ENCODE results near the gene SLC7A4. TPM values are rescaled to one million over a fixed set of nuclear protein-coding genes. Genes with fewer than 3 reads are reported as not detected.

Gene SLC7A4
- polyA plus RNA-seq, 1 donor from 2014 or later: not detected

- Mint-ChIP-seq H3K9me3 (no peaks in the 10 kb centered on the region), H3K4me1 (peaks cover 18 to 20% (median 19%) of the 10 kb centered on the region in 3 donors), H3K27me3 (no peaks in the 10 kb centered on the region), H3K4me3 (peak overlapping the region in 1 of 4 donors; percentile 60), H3K36me3 (no peaks in the 10 kb centered on the region), H3K27ac (no peak overlapping the region)
These were observed 46.6 kb downstream of the SLC7A4 start for GRCh38 chr22:20985720-20986119.

- H3K4me1 Mint-ChIP-seq: peaks cover 25 to 28% (median 27%) of the 10 kb centered on the region in 3 donors
- peaks cover 1% of the 10 kb centered on the region for H3K27me3 Mint-ChIP-seq
- peak overlapping the region; percentile 83 to 96 (median 87) for H3K27ac Mint-ChIP-seq
- H3K36me3 Mint-ChIP-seq: no peaks in the 10 kb centered on the region
- peaks cover 0 to 8% (median 2%) of the 10 kb centered on the region in 3 donors for H3K9me3 Mint-ChIP-seq
- H3K4me3 Mint-ChIP-seq: peak overlapping the region; percentile 87 to 98 (median 98)
These were observed 49.1 kb downstream of the SLC7A4 start for GRCh38 chr22:20983081-20983771.

- H3K9me3 Mint-ChIP-seq: peaks cover 0 to 8% (median 2%) of the 10 kb centered on the region in 3 donors
- H3K27ac Mint-ChIP-seq: peak overlapping the region; percentile 83 to 96 (median 87)
- peak overlapping the region; percentile 87 to 98 (median 98) for H3K4me3 Mint-ChIP-seq
- peaks cover 25 to 28% (median 27%) of the 10 kb centered on the region in 3 donors for H3K4me1 Mint-ChIP-seq
- H3K36me3 Mint-ChIP-seq: no peaks in the 10 kb centered on the region
- peaks cover 1% of the 10 kb centered on the region for H3K27me3 Mint-ChIP-seq
These were observed 49.8 kb downstream of the SLC7A4 start for GRCh38 chr22:20982563-20982882.

- Mint-ChIP-seq H3K27me3 (peaks cover 1% of the 10 kb centered on the region), H3K27ac (peak within 1 kb of the TSS; percentile 83 to 96 (median 95)), H3K4me1 (peaks cover 25 to 28% (median 27%) of the 10 kb centered on the region in 3 donors), H3K4me3 (peak within 1 kb of the TSS; percentile 87 to 98 (median 98)), H3K9me3 (peaks cover 0 to 8% (median 2%) of the 10 kb centered on the region in 3 donors), H3K36me3 (no peaks in the 10 kb centered on the region)
These were observed 50.4 kb downstream of the SLC7A4 start, which contains the start of gene LZTR1 for GRCh38 chr22:20981787-20982562. Gene LZTR1, plus strand, starts transcription at chr22:20982297. Its CDS starts 75 bp downstream, at chr22:20982372.

GRCh38 chr22:20980938-20981722 lies 51.2 kb downstream of the SLC7A4 start:
- H3K4me1 Mint-ChIP-seq: peaks cover 22 to 28% (median 27%) of the 10 kb centered on the region in 3 donors
- peaks cover 1% of the 10 kb centered on the region for H3K27me3 Mint-ChIP-seq
- peak overlapping the region; percentile 87 to 98 (median 98) for H3K4me3 Mint-ChIP-seq
- no peaks in the 10 kb centered on the region for H3K36me3 Mint-ChIP-seq
- H3K9me3 Mint-ChIP-seq: peaks cover 0 to 8% (median 2%) of the 10 kb centered on the region in 3 donors
- peak overlapping the region; percentile 83 to 96 (median 95) for H3K27ac Mint-ChIP-seq

GRCh38 chr22:20980523-20980922 lies 51.8 kb downstream of the SLC7A4 start:
- peaks cover 3% of the 10 kb centered on the region for H3K36me3 Mint-ChIP-seq
- H3K27ac Mint-ChIP-seq: peak overlapping the region in 2 of 3 donors; percentile 30 to 96
- H3K27me3 Mint-ChIP-seq: peaks cover 1% of the 10 kb centered on the region
- peak overlapping the region in 3 of 4 donors; percentile 63 to 98 (median 97) for H3K4me3 Mint-ChIP-seq
- H3K9me3 Mint-ChIP-seq: peaks cover 0 to 8% (median 2%) of the 10 kb centered on the region in 3 donors
- peaks cover 22 to 28% (median 27%) of the 10 kb centered on the region in 3 donors for H3K4me1 Mint-ChIP-seq

GRCh38 chr22:20979940-20980453 lies 52.4 kb downstream of the SLC7A4 start:
- H3K9me3 Mint-ChIP-seq: peaks cover 0 to 8% (median 2%) of the 10 kb centered on the region in 3 donors
- peaks cover 22 to 28% (median 27%) of the 10 kb centered on the region in 3 donors for H3K4me1 Mint-ChIP-seq
- H3K4me3 Mint-ChIP-seq: peak overlapping the region in 3 of 4 donors; percentile 20 to 97 (median 63)
- peak overlapping the region; percentile 63 to 96 (median 65) for H3K27ac Mint-ChIP-seq
- peaks cover 3% of the 10 kb centered on the region for H3K36me3 Mint-ChIP-seq
- H3K27me3 Mint-ChIP-seq: peaks cover 1% of the 10 kb centered on the region

- peaks cover 22 to 28% (median 27%) of the 10 kb centered on the region in 3 donors for H3K4me1 Mint-ChIP-seq
- peaks cover 1% of the 10 kb centered on the region for H3K27me3 Mint-ChIP-seq
- H3K9me3 Mint-ChIP-seq: peaks cover 0 to 8% (median 2%) of the 10 kb centered on the region in 3 donors
- H3K4me3 Mint-ChIP-seq: peak overlapping the region; percentile 58 to 97 (median 84)
- H3K27ac Mint-ChIP-seq: peak overlapping the region in 2 of 3 donors; percentile 65 to 73
- H3K36me3 Mint-ChIP-seq: peaks cover 3% of the 10 kb centered on the region
These were observed 53.0 kb downstream of the SLC7A4 start for GRCh38 chr22:20979243-20979809.

Other genes starting within 250 kb of the SLC7A4 start
- gene PI4KA, start 173.8 kb downstream of the SLC7A4 start, polyA plus RNA-seq: 43.4 TPM
- gene SNAP29, start 173.6 kb downstream of the SLC7A4 start, polyA plus RNA-seq: 23.0 TPM
- 47.2 TPM for gene CRKL, start 115.2 kb downstream of the SLC7A4 start, polyA plus RNA-seq
- gene AIFM3, start 65.3 kb downstream of the SLC7A4 start, polyA plus RNA-seq: 2.3 TPM
- 11.9 TPM for gene LZTR1, start 50.3 kb downstream of the SLC7A4 start, polyA plus RNA-seq
- 55.9 TPM for gene THAP7, start 30.4 kb downstream of the SLC7A4 start, polyA plus RNA-seq
- gene P2RX6, start 17.4 kb downstream of the SLC7A4 start, polyA plus RNA-seq: not detected
- not detected for gene LRRC74B, start 13.4 kb upstream of the SLC7A4 start, polyA plus RNA-seq